Mesenteric fat pad (tissue), 1 donor: Measurements from ENCODE around the gene PRSS53. TPM values are rescaled to one million over a fixed set of nuclear protein-coding genes. Genes with fewer than 3 reads are reported as not detected.
"Not testable (repeated sequence)": the region's sequence is repeated elsewhere in the genome, so short reads cannot be mapped to it uniquely, and the experiment has no call there.

Experiments used
- DNase-seq: peaks from one replicate; pipeline ENCODE4 v3.0.0-alpha.2; 2020; ENCODE audit warnings: low spot score
- long read RNA-seq: library from polyadenylated mRNA; unstranded; transcript quantifications from one replicate; pipeline ENCODE4 v2.0.0, GENCODE V29; 2020
- total RNA-seq: library from RNA; stranded (reverse); fragmentation: NEBNext Ultra II Directional; extraction: Animal tissue kit (Norgen Biotek cat#: 25700); gene quantifications from one replicate; pipeline ENCODE4 v1.2.1, GENCODE V29; 2021
- donor health status: DM: yes; HTN: yes; CAD: no.

Gene PRSS53
- total RNA-seq = 1.2 TPM
- long read RNA-seq = 0 reads

GRCh38 chr16:31088459-31089183 is at the start of gene PRSS53:
Gene PRSS53 (minus strand): TSS chr16:31088943. CDS start chr16:31088809, 134 bp downstream.
- no peak for DNase-seq

DNA sequence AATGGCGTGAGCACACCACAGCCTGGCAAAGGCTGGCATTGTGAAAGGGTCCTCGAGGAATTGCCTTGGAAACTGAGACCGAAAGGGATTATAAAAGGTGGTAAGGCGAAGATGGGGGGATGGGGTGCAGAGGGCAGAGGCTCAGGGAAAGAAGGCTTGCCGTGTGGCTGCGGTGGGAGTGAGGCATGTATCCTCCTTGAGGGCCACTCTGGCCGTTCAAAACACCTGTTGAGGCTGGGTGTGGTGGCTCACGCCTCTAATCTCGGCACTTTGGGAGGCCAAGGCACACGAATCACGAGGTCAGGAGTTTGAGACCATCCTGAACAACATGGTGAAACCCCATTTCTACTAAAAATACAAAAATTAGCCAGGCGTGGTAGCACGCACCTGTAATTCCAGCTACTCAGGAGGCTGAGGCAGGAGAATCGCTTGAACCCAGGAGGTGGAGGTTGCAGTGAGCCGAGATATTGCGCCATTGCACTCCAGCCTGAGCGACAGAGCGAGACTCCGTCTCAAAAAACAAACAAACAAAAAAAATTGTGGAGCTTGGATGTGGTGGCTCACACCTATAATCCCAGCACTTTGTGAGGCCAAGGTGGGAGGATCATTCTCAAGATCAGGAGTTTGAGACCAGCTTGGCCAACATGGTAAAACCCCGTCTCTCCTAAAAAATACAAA is 48.2 kb upstream of the PRSS53 start:
- DNase-seq = not testable (repeated sequence)

DNA sequence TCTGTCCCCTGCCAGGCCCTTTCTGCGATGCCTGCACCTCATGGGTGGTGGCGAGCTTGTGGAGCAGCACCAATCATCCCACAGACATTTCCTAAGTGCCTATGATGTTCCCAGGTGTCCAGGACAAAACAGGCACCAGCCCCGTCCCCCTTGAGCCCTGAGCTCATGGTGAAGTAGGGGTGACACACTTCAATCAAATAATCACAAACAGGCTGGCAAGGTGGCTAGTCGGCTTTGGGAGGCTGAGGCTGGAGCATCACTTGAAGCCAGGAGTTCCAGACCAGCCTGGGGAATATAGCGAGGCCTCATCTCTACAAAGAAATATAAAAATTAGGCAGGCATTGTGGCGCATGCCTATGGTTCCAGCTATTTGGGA is 47.5 kb upstream of the PRSS53 start:
- DNase-seq = no peak

- no peak for DNase-seq
Observed at GRCh38 chr16:31135535-31136286, 47.0 kb upstream of the PRSS53 start, which contains the start of gene PRSS8. Gene PRSS8 (minus strand): TSS chr16:31135727. CDS start chr16:31135498, 229 bp downstream.

GRCh38 chr16:31134625-31135534 is 46.1 kb upstream of the PRSS53 start:
- DNase-seq = no peak

- DNase-seq = no peak
Observed at GRCh38 chr16:31134091-31134571, 45.4 kb upstream of the PRSS53 start.

DNA sequence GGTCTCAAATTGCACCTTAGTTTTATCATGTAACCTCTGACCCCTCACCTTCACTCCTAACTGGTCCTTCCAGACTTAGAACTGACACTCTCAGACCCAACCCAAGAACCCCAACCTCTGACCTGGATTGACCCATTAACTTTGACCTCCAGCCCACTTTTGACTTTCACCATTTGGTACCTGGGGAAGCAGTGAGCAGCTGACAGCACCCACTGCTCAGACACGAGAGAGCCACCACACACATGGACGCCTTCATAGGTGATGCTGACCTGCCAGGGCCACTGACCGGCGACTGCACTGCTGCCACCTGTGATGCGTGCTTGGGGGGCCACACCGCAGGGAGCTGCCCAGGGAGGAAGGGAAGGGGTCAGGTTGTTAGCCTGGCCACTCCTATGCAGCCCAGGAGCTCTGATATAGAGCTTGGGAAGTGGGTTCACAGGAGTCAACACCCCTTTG is 44.3 kb upstream of the PRSS53 start:
- DNase-seq = no peak

DNA sequence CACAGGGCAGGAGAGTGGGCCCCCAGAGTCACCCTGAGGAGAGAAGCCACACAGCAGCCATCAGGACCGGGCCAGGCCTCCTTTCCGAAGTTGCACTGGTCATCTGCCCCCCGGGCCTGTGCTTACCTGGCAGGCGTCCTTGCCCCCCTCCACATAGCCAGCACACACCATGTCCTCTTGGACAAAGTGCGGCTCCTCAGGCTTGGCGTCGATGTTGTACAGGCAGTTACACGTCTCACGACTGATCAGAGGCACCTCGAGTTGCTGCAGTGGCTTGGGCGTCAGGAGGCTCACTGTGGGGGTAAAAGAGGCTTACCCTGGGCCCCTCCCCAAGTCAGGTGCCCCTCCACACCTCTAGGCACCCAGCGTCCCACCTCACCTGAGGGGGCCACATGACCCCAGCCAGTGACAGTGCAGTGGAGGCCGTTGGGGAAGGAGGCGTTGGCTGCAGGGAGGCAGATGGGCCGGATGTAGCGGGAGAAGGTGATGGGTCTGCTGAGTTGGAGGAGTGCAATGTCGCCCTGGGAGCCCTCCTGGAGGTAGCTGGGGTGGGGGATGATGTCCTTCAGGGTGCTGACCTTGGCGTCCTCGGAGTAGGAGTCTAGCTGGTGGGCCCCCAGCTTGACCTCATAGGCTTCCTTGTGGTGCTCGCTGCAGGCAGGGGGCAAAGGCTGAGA is 43.7 kb upstream of the PRSS53 start:
- DNase-seq = no peak

DNA sequence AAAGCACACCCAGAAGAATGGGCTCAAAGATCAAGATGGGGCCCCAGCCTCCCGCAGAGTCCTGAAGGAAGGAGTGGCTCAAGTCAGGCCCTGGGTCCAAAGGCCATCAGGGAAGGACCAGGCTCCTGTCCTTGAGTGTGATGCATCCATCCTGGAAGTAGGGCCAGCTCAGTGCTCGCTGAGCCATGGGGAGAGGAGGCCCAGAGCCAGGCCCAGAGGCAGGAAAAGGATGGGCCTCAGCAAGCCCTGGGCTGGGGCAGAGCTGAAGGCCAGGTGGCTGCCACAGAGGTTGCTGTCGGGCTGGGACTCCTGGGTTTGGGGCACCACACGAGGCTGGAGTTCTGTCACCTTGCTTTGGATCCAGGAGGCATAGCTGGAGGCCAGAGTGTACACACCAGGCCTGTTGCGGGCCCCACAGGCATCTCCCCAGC is 43.1 kb upstream of the PRSS53 start:
- DNase-seq = no peak

DNA sequence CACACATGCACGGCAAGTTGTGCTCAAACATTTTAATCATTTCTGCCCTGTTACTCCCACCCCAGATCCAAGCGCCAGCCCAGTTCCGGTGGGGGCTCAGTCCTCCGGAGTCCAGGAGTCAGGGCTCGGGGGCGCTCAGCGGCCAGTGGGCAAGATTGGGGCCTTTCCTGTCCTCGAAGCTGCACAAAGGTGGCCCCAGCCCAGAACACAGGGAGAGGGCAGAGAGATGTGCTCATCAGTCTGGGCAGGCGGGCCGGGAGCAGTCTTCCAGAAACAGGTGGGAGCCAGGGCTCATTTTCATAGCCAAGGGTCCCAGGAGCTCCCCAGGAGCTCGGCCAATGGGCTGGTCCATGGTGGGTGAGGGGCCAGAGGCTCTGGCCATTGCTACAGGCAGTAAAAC is 42.7 kb upstream of the PRSS53 start:
- DNase-seq = no peak

- no peak for DNase-seq
Observed at GRCh38 chr16:31130899-31131298, 42.2 kb upstream of the PRSS53 start.

GRCh38 chr16:31130336-31130891 is 41.7 kb upstream of the PRSS53 start:
- no peak for DNase-seq

- no peak for DNase-seq
Observed at GRCh38 chr16:31129568-31130335, 41.0 kb upstream of the PRSS53 start.

- DNase-seq = no peak
Observed at GRCh38 chr16:31128711-31129567, 40.2 kb upstream of the PRSS53 start.

DNA sequence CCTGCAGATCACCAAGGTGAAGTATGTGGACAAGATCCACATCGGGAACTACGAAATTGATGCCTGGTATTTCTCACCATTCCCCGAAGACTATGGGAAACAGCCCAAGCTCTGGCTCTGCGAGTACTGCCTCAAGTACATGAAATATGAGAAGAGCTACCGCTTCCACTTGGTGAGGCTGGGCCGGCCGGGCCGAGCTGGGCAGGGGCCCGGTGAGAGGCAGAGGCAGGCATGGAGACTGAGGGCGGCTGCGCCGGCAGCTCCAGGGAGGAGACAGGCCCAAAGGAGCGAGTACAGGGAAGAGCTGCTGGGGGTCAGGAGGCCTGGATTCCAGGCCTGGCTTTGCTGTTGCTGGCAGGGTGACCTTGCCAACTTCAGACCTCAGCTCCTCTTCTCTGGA is 38.4 kb upstream of the PRSS53 start:
- DNase-seq = no peak

DNA sequence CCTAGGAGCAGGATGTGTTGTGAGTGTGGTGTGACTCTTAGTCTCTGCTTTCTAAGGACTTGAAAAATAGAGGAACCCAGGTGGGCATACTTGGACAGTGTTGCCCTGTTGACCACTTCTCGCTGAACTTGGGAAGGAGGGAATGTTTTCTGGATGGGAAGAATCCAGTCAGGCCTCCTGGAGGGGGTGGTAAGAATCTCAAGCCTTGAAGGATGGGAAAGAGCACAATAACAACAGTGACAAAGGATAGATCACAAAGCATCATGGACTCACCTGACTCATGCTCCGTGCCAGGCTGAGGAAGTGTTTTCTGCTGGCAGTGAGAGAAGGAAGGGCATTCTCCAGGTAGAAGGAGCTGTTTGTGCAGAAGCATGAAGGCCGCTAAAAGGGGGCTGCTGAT is 37.1 kb upstream of the PRSS53 start:
- DNase-seq = no peak

- DNase-seq = no peak
Observed at GRCh38 chr16:31120129-31120528, 31.4 kb upstream of the PRSS53 start.
